Caco-2 (cell line): ENCODE measurements around the gene GIPR. TPM values are rescaled to one million over a fixed set of nuclear protein-coding genes. Genes with fewer than 3 reads are reported as not detected.

Source experiments
- BruUV-seq: library from RNA; stranded (reverse); fragments of 400-500 nt; replicated peaks from 2 replicates; lab custom pipeline; 2021; lab: Mats Ljungman, UMichigan
- CTCF ChIA-PET: fragments of 300-600 bp; sonication (Branson Sonifier 250); formaldehyde crosslinking; loops from one replicate; lab custom pipeline; 2022; ENCODE audit warnings: antibody characterized with exemption; lab: Charles Lee
- POLR2A ChIA-PET: fragments of 300-600 bp; sonication (Branson Sonifier 250); formaldehyde crosslinking; loops from one replicate; lab custom pipeline; 2022; ENCODE audit warnings: antibody characterized with exemption; lab: Charles Lee
- DNase-seq, 2 experiments: peaks; one replicate each; pipeline versions ENCODE4 v3.0.0 to v3.0.0-alpha.2; 2020 to 2022
- H3K27me3 ChIP-seq: replicated peaks from 2 replicates; pipeline ENCODE4 v1.6.0; 2011; ENCODE audit warnings: low read length; ENCODE audit not compliant: control insufficient read depth, insufficient read depth
- H3K36me3 ChIP-seq: 2 replicates; pipeline ENCODE4 v1.5.1; 2011; ENCODE audit warnings: low read length; ENCODE audit not compliant: control insufficient read depth, insufficient read depth
- H3K4me1 ChIP-seq: fragments of 250-450 bp; sonication (Bioruptor Pico); 2 replicates; pipeline ENCODE4 v1.5.1; 2020; ENCODE audit warnings: mild to moderate bottlenecking
- H3K4me3 ChIP-seq: 2 replicates; pipeline ENCODE4 v1.5.1; 2011; ENCODE audit warnings: low read depth, mild to moderate bottlenecking, control low read depth, low read length
- H3K9me3 ChIP-seq: fragments of 250-450 bp; sonication (Bioruptor Pico); 2 replicates; pipeline ENCODE4 v1.5.1; 2020; ENCODE audit warnings: mild to moderate bottlenecking, moderate library complexity
- H3K27ac Mint-ChIP-seq: one replicate; pipeline ENCODE4 v1.8.0; 2022; ENCODE audit warnings: mixed read lengths; ENCODE audit not compliant: unreplicated experiment
- H3K27me3 Mint-ChIP-seq: one replicate; pipeline ENCODE4 v1.8.0; 2022; ENCODE audit warnings: mixed read lengths; ENCODE audit not compliant: insufficient read depth, unreplicated experiment
- H3K36me3 Mint-ChIP-seq: one replicate; pipeline ENCODE4 v1.8.0; 2022; ENCODE audit warnings: mild to moderate bottlenecking, mixed read lengths; ENCODE audit not compliant: insufficient read depth, unreplicated experiment
- H3K4me1 Mint-ChIP-seq: one replicate; pipeline ENCODE4 v1.8.0; 2022; ENCODE audit warnings: low read depth, mixed read lengths; ENCODE audit not compliant: unreplicated experiment
- H3K4me3 Mint-ChIP-seq: one replicate; pipeline ENCODE4 v1.8.0; 2022; ENCODE audit warnings: mild to moderate bottlenecking, moderate library complexity, mixed read lengths; ENCODE audit not compliant: unreplicated experiment
- H3K9me3 Mint-ChIP-seq: one replicate; pipeline ENCODE4 v1.8.0; 2022; ENCODE audit warnings: mixed read lengths; ENCODE audit not compliant: unreplicated experiment
- intact Hi-C: fragments of 100-400 bp; cut with micrococcal nuclease; formaldehyde crosslinking; loops from one replicate; pipeline ENCODE4 v1.10.0; 2022; ENCODE audit not compliant: unreplicated experiment
- total RNA-seq: library from RNA; stranded (reverse); gene quantifications from 2 replicates; pipeline ENCODE4 v1.2.3, GENCODE V29; 2022
- TF ChIP-seq, protein P1 (sequence below), 2 experiments: fragments of 200-600 bp in 1 of 2; IDR thresholded peaks; 1 replicate in 1 of 2; 2 replicates in 1 of 2; pipeline versions ENCODE4 v1.5.1 to v1.8.0; 2011 to 2022; ENCODE audit warnings: antibody characterized with exemption in 1 of 2, control low read depth in 1 of 2, inconsistent platforms in 1 of 2, low read depth in 1 of 2, low read length in 1 of 2, mild to moderate bottlenecking in 1 of 2, moderate library complexity in 1 of 2; ENCODE audit not compliant: insufficient read depth in 1 of 2, severe bottlenecking in 1 of 2, unreplicated experiment in 1 of 2

GIPR gene
- total RNA-seq, 1 experiment from 2014 or later = 2.6 TPM

DNA sequence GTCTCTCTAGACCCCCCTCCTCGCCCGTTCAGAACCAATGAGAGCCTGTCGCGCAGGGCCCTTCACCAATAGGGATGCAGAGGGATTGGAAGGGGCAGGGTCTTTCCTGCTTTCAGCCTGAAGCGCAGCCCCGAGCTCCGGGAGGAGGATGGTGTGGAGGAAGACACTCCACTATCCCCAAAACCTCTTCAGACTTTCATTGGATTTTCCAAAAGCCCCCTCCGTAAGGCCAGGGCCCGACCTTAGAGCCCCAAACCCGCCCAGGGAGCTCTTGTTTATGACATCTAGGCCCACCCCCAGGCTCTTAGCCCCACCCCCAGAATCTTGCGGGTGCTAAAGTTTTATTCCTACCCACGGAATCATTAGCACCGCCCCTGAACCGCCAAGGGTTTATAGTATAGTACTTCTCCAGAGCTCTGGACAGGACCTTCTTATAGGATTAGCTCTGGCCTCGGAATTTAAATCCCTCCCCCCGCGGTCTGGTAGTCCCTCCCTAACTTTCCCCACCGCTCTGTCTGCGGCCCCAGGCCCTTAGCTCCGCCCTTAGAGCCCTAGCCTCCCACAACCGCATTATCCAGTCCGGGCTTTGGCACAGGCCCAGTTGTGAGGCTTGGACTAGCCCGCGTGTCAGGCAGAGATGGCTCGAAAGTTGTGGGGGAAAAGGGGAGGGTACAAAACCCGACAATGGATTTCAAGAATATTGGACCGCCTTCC is 22.2 kb upstream of the GIPR start:
- H3K4me3 ChIP-seq = no peak overlapping the region
- peaks cover 23% of the 10 kb centered on the region for H3K36me3 Mint-ChIP-seq
- H3K4me1 ChIP-seq = peaks cover 15% of the 10 kb centered on the region
- no peaks in the 10 kb centered on the region for H3K9me3 ChIP-seq
- TF ChIP-seq, protein P1, sequence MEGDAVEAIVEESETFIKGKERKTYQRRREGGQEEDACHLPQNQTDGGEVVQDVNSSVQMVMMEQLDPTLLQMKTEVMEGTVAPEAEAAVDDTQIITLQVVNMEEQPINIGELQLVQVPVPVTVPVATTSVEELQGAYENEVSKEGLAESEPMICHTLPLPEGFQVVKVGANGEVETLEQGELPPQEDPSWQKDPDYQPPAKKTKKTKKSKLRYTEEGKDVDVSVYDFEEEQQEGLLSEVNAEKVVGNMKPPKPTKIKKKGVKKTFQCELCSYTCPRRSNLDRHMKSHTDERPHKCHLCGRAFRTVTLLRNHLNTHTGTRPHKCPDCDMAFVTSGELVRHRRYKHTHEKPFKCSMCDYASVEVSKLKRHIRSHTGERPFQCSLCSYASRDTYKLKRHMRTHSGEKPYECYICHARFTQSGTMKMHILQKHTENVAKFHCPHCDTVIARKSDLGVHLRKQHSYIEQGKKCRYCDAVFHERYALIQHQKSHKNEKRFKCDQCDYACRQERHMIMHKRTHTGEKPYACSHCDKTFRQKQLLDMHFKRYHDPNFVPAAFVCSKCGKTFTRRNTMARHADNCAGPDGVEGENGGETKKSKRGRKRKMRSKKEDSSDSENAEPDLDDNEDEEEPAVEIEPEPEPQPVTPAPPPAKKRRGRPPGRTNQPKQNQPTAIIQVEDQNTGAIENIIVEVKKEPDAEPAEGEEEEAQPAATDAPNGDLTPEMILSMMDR (IDR thresholded peaks at IDR 0.05; ENCODE audit: insufficient read depth in 1 of 2, low read depth in 1 of 2, low read length in 1 of 2, severe bottlenecking in 1 of 2, unreplicated experiment in 1 of 2) = no peak
- ChIA-PET POLR2A (interaction anchor here (0.7 to 1.1 kb wide), 2 partner anchors 20 to 32 kb away, joined by 3 to 7 read pairs; no protein-coding TSS in a partner anchor), CTCF (interaction anchor here (0.6 to 0.7 kb wide), 2 partner anchors 125 to 1249 kb away, joined by 5 to 6 read pairs; no protein-coding TSS in a partner anchor)
- no peak overlapping the region for H3K27ac Mint-ChIP-seq
- peaks cover 16% of the 10 kb centered on the region for H3K4me1 Mint-ChIP-seq
- intact Hi-C loops = loop anchor here (10.0 kb wide), 1 partner anchor 151 kb away; the partner anchor contains the start of genes PPM1N and RTN2
- no peak overlapping the region for H3K4me3 Mint-ChIP-seq
- H3K9me3 Mint-ChIP-seq = no peaks in the 10 kb centered on the region
- no peaks in the 10 kb centered on the region for H3K27me3 Mint-ChIP-seq
- no peaks in the 10 kb centered on the region for H3K36me3 ChIP-seq
- DNase-seq = peak; percentile 49 to 75
- H3K27me3 ChIP-seq = no peaks in the 10 kb centered on the region
- no TSS peak for BruUV-seq

DNA sequence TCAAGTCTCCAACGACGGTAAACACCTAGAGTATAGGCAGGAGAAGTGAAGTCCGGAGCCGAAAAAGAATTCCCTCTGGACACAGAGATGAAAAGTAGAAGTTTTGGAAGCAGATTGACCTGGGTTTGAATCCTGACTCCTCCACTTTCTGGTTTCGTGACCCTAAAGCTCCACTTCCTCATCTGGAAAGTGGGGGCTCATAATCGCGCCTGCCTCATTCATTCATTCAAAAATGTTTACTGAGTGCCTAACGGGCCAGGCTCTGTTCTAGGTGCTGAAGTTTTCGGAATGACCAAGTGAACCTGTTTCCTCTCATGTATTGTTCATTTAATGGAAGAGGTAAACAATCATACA is 21.7 kb upstream of the GIPR start:
- Mint-ChIP-seq H3K27me3 (no peaks in the 10 kb centered on the region), H3K27ac (no peak overlapping the region), H3K9me3 (no peaks in the 10 kb centered on the region), H3K4me3 (no peak overlapping the region), H3K4me1 (peaks cover 10% of the 10 kb centered on the region), H3K36me3 (peaks cover 17% of the 10 kb centered on the region)
- H3K27me3 ChIP-seq = no peaks in the 10 kb centered on the region
- TF ChIP-seq, protein P1 (IDR thresholded peaks at IDR 0.05; ENCODE audit: insufficient read depth in 1 of 2, low read depth in 1 of 2, low read length in 1 of 2, severe bottlenecking in 1 of 2, unreplicated experiment in 1 of 2) = no peak
- ChIA-PET CTCF (interaction anchor here (0.6 to 0.7 kb wide), 2 partner anchors 124 to 1248 kb away, joined by 5 to 6 read pairs; no protein-coding TSS in a partner anchor), POLR2A (interaction anchor here (0.7 to 1.1 kb wide), 2 partner anchors 20 to 31 kb away, joined by 3 to 7 read pairs; no protein-coding TSS in a partner anchor)
- H3K9me3 ChIP-seq = no peaks in the 10 kb centered on the region
- no peaks in the 10 kb centered on the region for H3K36me3 ChIP-seq
- no peak for DNase-seq
- H3K4me1 ChIP-seq = peaks cover 12% of the 10 kb centered on the region
- intact Hi-C loops = loop anchor here (10.0 kb wide), 1 partner anchor 152 kb away; the partner anchor contains the start of genes PPM1N and RTN2
- no TSS peak for BruUV-seq
- H3K4me3 ChIP-seq = no peak overlapping the region

DNA sequence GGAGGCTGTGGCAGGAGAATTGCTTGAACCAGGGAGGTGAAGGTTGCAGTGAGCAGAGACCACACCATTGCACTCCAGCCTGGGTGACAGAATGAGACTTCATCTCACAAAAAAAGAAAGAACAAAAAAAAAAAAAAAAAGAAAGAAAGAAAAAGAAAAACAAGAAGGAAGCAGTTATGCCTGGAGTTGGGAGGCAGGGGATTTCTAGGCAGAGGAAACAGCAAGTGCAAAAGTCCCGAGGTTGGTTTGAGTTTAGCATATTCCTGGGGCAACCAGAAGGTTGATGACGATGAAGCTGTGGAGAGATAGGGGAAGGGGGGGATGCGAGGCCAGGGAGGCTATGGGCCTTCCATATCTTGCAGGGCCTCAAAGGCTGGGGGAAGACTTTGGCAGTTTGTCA is 17.3 kb upstream of the GIPR start:
- Histone ChIP-seq H3K9me3 (no peaks in the 10 kb centered on the region), H3K27me3 (no peaks in the 10 kb centered on the region), H3K36me3 (no peaks in the 10 kb centered on the region), H3K4me3 (no peak overlapping the region), H3K4me1 (no peaks in the 10 kb centered on the region)
- no peak for DNase-seq
- no peaks in the 10 kb centered on the region for H3K9me3 Mint-ChIP-seq
- H3K4me1 Mint-ChIP-seq = no peaks in the 10 kb centered on the region
- intact Hi-C loops = no loop called here
- H3K4me3 Mint-ChIP-seq = no peak overlapping the region
- H3K36me3 Mint-ChIP-seq = peaks cover 4% of the 10 kb centered on the region
- ChIA-PET POLR2A (no interaction called here), CTCF (interaction anchor here (0.7 to 1.7 kb wide), 3 partner anchors 9 to 166 kb away, joined by 3 to 6 read pairs (median 5); no protein-coding TSS in a partner anchor)
- BruUV-seq = no TSS peak
- H3K27me3 Mint-ChIP-seq = no peaks in the 10 kb centered on the region
- TF ChIP-seq, protein P1 (IDR thresholded peaks at IDR 0.05; ENCODE audit: insufficient read depth in 1 of 2, low read depth in 1 of 2, low read length in 1 of 2, severe bottlenecking in 1 of 2, unreplicated experiment in 1 of 2) = no peak
- H3K27ac Mint-ChIP-seq = no peak overlapping the region
